ENCODE data around the gene KANK3.
"Not testable (repeated sequence)": the region's sequence is repeated elsewhere in the genome, so short reads cannot be mapped to it uniquely, and the experiment has no call there.

Gene KANK3

DNA sequence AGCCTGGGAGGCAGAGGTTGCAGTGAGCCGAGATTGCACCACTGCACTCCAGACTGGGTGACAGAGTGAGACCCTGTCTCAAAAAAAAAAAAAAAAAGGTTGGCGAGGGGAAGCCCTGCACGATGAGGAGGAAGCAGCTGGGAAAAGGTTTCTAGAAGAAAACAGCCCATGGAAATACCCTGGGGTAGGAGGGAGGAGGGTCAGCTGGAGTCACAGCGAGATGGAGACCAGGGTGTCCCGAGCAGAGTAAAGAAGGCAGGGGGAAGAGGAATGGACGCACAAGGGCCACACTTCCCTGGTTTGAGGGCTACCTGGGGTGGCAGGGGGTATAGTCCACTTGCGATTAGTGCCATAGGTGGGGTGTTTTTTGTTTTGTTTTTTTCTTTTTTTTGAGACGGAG lies 6.4 kb downstream of the KANK3 start:
- FAIRE-seq = no peak

GRCh38 chr19:8336072-8336569 lies 6.9 kb downstream of the KANK3 start:
- no peak for FAIRE-seq

DNA sequence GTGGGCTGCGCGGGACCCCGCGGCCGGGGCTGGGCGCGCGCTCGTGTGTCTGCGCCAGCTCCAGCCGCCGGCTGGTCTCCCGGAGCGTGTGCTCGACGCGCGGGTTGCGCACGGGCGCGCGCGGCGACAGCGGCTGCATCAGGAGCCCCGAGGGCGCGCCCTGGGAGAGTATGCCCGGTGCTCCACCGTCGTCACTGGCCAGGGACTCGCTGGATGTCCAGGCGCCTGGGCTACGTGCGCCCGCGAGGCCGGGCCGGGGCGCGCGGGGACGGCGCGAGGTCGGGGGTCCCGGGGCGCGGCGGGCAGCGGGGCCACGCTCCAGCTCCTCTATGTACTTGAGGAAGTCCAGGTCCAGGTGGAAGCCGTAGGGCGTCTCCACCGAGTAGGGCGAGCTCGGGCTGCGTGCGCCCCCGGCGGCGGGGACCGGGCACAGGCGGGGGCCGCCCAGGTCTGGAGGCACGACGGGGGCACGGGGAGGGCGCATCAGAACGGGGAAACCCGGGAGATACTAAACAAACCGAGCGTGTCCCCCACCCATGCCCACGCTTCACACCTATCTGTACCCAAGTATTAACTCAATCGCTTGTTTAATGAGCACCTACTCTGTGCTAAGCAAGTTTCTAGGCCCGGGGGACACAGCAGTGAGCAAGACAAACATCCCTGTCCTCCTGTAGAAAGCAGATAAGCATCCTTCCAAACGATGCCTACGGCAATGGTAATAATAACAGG lies 7.6 kb downstream of the KANK3 start:
- no peak for FAIRE-seq

GRCh38 chr19:8334458-8335342 lies 8.4 kb downstream of the KANK3 start:
- FAIRE-seq = no peak

DNA sequence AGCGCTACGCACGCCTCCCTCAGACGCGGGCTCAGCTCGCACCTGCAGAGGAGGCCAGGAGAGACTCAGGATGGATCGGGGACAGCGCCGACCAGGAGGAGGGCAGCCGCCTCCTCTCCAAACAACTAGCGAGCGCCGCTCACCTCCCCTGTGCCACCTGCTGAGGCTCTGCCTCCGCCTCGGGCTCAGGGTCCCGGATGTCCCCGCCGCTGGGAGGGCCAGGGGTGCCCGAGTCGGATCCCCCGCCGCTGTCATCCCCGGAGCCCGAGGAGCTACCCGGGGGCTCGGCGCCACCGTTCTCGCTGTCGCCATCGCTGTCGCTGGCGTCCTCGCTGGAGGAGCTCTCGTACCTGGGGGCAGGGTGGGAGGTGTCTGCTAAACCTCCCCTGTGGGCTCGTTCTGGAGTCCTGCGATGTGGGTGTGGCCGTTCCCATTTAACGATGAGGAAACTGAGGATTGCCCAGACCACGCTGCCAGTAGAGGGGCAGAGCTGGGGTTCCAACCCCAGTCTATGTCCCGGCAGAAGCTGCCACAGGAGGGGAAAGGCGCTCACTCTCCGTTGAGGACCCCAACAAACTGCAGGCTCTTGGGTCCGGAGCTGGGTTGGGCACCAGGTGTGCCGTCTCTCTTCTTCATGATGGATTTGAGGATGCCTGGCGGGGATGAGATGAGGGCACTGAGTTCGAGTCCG lies 9.2 kb downstream of the KANK3 start:
- FAIRE-seq = no peak

- FAIRE-seq = no peak
Observed at GRCh38 chr19:8332976-8333766, 9.9 kb downstream of the KANK3 start.

DNA sequence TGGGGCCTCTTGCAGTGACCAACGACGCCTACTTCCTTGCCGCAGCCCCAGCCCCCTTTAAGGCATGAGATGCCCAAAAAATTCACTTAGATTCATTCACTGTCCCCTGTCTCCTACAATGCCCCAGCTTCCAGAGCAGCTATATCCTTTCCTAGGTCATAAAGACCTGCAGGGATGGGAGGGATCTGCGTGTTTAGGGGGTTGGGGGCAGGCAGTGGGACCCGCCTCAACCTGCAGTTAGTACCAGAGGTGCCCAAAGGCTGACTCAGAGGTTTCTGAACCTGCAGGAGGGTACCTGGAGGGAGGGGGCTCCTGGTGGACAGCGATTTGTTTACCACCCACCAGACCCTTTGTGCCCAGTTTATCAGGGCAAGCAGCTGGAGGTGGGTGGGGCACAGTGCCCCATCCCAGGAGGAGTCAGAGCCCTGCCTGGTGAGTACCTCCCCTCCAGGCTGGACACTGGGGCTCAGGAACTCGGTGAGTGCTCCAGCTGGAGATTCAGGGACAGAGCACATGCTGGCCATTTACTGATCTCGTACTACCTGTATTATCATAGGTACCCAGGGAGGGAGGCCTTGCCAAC lies 11.7 kb downstream of the KANK3 start:
- FAIRE-seq = no peak

GRCh38 chr19:8329996-8330395 lies 13.1 kb downstream of the KANK3 start:
- no peak for FAIRE-seq

DNA sequence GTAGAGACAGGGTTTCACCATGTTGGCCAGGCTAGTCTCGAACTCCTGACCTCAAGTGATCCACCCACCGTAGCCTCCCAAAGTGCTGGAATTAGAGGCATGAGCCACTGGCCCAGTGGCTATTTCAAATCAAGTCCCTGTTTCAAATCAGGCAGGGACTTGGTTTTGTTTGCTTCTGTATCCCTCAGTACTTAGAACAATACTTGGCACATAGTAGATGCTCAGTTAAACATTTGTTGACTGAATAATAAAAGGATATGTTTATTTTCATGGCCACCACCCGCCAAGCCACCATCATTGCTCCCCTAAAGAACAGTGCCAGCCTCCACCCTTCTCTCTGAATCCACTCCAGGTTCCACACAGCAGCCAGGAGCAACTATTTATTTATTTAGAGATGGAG lies 17.6 kb downstream of the KANK3 start:
- FAIRE-seq = no peak

DNA sequence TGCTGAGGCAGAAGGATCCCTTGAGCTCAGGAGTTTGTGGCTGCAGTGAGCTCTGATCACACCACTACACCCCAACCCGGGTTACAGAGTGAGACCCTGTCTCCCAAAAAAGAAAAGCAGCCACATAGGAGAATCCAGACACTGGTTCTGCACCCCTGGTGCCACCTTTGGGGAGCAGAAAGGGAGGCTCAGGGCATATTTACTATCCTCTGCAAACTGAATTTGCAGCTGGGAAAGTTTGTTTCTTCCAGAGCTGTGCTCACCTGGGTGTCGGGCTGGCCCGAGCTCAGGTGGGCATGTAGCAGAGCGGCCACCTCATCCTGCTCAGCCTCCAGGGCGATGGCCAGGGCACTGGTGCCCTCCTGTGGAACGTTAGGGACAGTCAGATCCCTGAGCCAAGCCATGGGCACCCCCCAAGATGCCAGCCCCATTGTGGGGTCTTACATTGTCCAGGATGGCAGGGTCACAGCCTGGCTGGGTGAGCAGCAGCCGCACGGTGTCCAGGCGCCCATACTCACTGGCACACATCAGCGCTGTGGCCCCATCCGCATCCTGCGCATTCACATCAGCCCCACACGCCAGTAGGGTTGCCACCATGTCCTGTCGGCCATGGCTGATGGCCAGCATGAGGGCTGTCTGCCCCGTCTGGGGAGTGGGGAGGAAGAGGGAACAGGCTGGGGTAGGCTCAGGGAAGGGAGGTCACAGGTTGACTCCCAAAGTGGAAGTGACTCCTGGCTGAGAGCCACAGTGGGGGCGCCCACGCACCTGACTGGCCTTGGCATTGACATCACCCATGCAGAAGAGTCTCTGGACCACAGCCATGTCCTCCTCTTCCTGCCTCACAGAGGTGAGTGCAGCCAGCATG lies 18.6 kb downstream of the KANK3 start:
- FAIRE-seq = no peak

DNA sequence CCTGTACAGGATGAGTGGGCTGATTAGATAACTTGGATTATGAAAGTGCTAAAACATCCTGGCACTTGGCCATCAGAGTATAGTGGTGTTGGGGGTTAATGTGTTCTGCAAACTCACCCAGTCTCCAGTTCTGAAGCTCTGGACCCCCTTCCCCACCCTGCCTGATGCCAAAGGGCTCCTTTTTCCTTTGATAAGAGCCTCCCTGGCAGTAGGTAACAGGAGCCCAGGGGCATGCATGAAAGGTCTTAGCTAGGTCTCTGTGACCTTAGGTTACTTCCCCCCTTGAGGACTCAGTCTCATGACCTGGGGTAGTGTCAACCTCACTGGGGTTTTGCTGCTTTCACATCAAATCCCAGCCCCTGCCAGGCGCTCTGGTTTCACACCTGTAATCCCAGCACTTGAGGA lies 19.3 kb downstream of the KANK3 start:
- FAIRE-seq = no peak

DNA sequence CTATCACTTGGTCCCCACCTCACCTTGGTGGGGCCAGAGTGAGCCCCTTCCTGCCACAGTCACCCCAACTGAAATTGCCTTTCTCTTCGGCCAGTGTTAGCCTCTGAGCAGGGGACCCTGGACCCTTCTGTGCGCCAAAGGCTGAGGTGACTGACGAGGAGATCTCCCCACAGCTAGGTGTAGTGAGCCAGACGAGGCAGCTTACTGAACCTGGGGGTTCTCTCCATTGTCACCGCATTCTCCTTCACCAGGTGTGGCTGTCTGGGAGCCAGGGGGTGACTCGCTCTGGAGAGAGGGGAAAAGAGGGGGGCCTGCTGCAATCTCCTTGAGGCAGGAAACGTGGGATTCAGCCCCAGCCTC lies 20.4 kb downstream of the KANK3 start:
- FAIRE-seq = no peak

GRCh38 chr19:8321986-8322637 lies 20.9 kb downstream of the KANK3 start:
- no peak for FAIRE-seq

DNA sequence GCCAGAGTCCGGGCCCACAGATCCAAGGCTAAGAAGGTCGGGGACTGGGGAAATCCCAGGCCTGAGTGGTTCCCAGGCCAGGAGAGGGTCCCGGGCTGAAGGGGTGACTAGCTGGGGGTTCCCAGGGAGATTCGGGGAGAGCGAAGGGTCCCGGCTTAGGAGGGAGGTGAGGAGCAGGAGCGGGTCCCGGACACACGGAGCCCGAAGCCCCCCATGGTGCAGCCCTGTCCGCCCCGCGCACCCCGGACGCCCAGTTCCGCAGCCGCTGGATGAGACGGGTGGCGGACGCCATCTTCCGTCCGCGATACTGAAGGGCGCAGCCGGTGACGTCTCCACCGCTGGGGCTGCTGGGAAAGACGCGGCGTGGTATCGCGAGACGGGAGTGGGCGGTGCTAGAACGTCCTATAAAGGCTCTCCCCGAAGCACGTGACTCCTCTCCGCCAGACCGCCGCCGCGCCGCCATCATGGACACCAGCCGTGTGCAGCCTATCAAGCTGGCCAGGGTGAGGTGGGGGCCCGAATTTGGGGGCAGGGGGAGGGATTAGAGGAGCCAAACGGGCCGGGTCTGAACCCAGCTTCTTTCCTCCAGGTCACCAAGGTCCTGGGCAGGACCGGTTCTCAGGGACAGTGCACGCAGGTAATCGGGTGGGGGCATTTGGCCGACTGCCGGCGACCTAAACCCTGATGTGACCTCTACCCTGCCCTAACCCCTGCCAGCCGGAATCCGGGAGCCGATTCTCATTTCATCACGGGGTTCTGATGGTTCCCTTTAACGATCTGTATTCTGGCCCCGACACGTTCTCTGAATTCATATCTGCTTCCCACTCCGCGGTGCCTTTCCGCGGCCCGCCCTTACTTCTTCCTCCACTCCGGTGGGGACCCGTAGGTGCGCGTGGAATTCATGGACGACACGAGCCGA lies 21.7 kb downstream of the KANK3 start, which contains the start of the genes NDUFA7 and RPS28:
NDUFA7 (minus strand) TSS at position 309 of the 919 bp plus-strand sequence; CDS start at position 292, 17 bp downstream.
RPS28 (plus strand) TSS at position 430 of the 919 bp plus-strand sequence; CDS start at position 465, 35 bp downstream.
- no peak for FAIRE-seq

DNA sequence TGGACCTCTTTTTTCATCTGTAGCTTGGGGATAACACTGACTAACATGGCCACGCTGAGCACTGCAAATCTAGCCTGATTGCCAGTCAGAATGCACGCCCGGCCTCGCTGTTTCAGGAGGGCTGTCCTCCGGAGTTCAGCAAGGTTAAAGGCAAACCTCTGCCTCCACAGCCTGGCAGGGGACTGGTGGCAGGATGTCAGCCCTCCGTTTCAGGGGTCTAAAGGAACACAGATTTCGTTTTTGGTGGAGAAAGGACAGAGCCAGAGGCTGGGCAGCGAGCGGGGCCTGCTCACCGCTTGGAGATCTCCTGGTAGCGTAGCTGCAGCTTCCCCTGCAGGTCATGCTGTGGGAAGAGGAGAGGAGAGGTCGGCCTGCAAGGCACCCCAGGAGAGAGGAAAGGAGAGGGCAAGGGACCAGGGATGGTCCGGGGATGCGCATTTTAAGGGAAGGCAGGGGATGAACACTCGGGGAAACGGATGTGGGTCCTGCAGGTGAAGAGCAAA lies 22.4 kb downstream of the KANK3 start:
- FAIRE-seq = no peak

- FAIRE-seq = no peak
Observed at GRCh38 chr19:8319807-8320520, 23.1 kb downstream of the KANK3 start.

GRCh38 chr19:8318835-8319234 lies 24.2 kb downstream of the KANK3 start:
- not testable (repeated sequence) for FAIRE-seq

Measured in colon (tissue), 2 donors.